HG03457 (cell line): ENCODE data around the gene NEUROG1.
"Not testable (repeated sequence)": the region's sequence is repeated elsewhere in the genome, so short reads cannot be mapped to it uniquely, and the experiment has no call there.

Experiments used
- ATAC-seq: cut with Tn5 transposase; IDR thresholded peaks from one replicate; pipeline ENCODE4 v1.9.1; 2021; ENCODE audit warnings: moderate number of reproducible peaks; ENCODE audit not compliant: unreplicated experiment

NEUROG1 gene

DNA sequence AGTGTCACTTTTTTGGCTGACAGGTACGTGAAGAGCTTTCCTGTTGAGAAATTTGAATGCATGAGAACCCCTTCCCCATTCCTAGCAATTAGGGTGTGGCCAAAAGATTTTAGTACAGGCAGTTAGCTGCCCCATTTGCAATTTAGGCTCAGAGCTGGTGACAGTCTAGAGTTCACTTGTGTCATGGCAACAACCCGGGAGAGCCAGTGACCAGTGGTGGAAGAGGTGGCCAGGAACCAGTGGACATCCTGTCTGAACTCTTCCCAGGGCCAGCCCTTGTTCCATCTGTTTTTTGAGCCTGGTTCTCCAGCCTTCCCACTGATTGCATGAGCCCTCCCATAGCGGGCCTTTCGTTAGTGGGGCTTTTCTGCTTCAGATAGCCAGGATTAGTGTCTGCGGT, 2.5 kb upstream of the NEUROG1 start:
- no peak for ATAC-seq

DNA sequence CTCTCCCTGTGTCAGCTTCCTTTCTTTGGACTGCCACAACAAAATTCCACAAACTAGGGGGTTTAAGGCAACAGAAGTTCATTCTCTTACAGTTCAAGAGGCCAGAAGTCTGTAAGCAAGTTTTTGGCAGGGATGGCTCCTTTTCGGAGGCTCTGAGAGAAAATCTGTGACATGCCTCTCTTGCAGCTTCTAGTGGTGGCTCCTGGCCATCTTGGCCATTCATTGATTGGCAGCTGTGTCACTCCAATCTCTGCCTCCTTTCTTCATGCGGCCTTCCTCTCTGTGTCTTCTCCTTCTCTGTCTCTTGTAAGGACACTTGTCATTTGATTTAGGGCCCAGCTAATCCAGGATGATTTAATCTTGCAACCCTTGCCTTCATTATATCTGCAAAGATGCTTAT, 2.0 kb upstream of the NEUROG1 start:
- no peak for ATAC-seq

DNA sequence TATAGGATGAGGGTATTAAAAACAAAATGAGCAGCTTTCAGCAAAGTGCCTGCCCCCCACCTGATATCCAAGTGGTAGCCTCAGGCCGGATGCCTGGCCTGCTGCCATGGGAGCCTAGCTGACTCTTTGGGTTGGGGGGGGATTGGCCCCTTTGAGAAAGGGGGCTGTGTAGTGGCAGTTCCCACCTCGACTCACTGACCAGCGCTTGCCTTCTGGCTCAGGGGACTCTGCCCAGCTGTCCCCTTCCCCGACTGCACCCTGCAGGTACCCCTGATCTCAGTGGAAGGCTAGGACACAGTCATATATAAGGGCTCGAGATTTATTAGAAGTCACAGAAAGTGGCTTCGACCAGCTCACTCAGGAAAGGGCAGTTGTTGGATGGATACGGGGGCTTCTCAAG, 1.5 kb upstream of the NEUROG1 start:
- ATAC-seq, result no peak

DNA sequence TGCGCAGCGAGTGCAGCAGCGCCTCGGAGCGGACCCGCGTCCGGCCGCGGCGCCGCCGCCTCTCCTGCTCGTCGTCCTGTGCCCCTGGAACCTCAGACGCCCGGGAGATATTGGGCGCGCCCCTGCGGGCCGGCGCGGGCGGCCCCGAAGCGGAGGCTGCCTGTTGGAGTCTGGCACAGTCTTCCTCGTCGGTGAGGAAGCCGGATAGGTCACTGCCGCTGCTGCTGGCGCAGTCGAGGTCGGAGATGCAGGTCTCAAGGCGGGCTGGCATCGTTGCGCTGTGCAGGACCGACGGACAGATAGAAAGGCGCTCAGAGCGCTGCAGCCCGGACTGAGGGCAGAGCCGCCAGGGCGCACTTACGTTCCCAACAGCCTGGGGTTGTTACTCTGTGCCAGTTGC, 344 bp downstream of the NEUROG1 start:
- no peak for ATAC-seq

DNA sequence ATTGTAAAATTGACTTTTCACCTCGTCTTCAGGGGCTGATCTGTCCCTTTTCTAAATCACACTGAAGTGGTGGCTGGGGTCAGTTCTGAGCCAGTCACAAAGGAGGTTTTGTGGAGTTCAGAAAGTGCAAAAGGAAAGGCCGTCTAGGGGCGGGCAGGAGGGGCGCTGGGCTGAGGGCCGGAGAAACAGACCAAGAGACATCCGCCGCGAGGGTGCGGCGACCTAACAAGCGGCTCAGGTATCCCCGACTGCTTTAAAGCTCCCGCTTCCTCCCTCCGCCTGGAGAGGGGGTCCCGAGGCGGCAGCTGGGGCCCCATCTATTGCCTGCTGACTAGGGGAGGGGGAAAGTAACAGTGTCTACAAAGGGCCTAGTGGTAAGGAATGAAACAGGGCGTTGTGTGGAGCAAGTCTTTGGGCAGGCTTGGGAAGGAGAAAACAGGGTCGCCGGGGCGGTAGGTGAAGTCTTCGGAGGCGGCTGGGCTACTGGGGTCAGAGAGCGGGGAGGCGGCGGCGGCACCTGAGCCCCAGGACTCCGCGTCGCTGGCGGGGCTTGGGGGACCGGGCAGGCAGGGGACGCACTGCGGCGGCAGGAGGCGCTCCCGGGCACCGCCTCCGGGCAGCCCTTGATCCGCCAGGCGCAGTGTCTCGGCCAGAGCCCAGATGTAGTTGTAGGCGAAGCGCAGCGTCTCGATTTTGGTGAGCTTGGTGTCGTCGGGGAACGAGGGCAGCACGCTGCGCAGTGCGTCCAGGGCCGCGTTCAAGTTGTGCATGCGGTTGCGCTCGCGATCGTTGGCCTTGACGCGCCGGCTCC, 950 bp downstream of the NEUROG1 start:
- ATAC-seq, result no peak

DNA sequence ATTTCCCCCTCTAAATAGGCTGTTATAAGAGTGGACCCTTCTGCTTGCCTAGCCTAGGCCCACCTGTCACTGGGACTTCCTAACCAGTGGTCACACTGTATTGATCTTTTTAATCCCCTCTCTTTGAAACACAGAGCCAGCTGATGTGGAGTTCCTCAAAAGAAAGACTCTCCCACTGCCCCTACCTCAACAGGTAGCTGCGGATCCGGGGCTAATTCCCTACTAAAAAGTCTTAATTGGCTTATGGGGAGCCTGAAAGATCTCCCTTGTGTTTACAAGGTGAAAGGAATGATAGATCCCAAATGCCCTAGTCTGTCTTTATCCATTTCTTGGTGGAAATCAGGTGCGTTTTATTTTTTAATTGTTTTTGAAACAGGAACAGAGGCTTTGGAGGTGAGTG, 2.0 kb downstream of the NEUROG1 start:
- ATAC-seq, result no peak

DNA sequence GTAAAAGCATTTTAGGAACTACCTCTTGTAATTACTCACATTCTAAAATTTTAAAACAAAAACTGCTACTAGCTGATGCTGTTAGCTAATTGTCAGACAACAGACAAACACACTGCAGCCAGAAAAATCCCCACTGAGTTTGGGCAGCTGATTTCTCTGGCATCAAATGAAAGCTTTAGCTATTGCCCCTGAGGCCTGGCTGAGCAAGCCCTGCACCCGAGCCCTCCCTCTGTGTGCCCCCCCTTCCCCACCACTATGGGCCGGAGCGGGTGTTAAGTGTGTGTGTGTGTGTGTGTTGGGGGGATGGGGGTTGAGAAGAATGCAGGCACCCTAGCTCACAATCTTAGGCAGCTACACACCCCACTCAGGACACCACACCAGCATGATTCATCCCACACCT, 2.4 kb downstream of the NEUROG1 start:
- ATAC-seq, result no peak

DNA sequence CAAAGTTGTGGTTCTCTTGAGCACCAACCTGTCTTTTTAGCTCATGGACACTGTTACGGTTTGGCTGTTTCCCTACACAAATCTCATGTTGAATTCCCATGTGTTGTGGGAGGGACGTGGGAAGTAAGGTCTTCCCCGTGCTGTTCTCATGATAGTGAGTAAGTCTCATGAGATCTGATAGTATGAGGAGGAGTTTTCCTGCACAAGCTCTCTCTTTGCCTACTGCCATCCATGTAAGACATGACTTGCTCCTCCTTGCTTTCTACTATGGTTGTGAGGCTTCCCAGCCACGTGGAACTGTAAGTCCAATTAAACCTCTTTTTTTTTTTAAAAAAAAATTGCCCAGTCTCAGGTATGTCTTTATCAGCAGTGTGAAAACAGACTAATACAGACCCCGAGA, 6.2 kb downstream of the NEUROG1 start:
- not testable (repeated sequence) for ATAC-seq

DNA sequence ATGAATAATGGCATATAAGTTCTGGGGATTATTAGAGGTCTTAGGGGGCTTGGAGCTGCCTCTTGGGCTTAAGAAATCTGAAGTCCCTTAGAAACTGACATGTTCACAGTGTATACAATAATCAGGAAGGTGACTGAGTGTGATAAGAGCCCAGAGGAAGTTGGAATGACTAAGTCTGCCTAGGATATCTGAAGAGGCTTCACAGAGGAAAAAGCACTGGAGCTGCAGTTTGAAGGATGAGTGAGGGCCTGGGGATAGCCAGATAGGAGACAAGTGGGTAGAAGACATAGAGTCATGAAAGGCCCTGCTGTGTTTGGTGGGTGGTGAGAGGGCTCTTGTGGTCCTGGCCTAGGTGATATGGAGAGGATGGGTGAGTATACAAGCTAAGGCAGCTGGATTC, 8.8 kb downstream of the NEUROG1 start:
- no peak for ATAC-seq

DNA sequence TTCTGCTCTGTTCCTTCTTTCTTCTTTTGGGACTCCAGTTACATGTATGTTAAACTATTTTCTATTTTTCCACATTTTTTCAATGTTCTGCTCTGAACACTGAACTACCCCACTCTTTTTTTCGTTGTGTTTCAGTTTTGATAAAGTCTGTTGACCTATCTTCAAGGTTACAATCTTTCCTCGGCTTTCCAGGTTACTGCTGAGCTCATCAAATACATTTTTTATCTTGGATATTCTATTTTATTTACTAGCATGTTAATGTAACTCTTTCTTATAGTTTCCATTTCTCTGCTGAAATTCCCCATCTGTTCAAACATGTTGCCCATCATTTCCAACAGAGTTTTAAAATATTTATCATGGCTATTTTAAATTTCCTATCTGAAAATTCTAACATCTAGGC, 13.8 kb downstream of the NEUROG1 start:
- no peak for ATAC-seq

DNA sequence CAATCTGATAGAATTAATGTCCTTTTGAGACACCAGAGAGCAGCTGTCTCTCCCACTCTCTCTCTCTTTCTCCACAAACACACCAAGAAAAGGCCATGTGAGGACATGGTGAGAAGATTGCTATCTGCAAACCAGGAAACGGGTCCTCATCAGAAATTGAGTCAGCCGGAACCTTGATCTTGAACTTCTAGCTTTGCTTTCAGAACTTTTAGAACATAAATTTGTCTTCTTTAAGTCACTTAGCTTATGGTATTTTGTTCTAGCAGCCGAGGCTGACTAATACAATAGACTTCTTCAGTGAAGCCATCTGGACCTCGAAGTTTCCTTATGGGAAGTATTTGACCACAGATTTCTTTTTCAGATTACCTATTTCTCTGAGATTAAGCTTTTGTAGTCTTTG, 18.1 kb downstream of the NEUROG1 start:
- no peak for ATAC-seq

DNA sequence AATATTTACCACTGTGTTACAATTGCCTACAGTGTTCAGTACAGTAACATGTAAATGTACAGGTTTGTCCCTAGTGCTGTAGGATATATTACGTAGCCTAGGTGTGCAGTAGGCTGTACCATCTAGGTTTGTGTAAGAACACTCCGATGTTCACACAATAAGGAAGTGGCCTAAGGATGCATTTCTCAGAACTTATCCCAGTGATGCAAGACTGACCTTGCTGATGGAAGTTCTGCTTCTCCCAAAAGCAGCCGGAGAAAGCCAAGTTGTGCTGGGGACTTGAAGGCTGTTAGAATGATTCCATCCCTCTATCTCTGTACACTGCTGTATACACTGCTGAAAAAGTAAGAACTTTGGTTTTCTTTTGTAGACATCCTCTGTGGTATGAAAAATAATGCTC, 21.6 kb downstream of the NEUROG1 start:
- ATAC-seq, result no peak

DNA sequence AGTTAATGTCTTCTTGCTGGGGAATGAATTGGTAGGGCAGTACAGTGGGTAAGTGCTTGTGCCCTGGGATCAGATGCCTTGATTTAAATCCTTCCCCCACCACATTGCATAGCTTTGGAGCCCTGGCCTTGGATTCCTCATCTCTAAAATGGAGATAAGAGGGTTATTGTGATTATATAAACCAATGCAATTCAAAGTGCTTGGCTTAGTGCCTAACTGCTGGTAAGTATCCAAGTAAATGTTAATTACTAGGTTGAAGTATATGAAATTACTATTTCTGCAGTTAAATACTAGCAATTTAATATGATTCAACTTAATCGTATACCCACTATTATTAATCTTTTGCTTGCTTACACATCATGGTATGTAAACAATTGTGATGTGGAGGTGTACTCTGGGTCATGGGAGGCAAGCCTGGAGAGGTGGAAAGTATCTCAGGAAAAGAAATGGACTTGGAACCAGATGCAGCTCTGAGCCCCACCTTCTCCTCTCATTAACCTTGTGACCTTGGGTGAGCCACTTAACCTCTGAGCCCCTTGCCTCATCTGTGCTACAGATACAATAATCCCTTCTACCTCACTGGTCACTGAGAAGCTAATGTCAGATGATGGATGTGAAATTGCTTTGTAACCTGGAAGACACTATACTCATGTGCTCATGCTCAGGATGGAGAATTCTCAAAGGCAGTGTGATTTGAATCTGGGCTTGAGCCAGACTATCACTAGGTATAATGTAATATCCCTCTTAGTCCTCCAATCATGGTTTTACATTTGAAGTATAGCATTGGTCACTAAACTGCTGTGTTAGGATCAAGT, 23.8 kb downstream of the NEUROG1 start:
- no peak for ATAC-seq

DNA sequence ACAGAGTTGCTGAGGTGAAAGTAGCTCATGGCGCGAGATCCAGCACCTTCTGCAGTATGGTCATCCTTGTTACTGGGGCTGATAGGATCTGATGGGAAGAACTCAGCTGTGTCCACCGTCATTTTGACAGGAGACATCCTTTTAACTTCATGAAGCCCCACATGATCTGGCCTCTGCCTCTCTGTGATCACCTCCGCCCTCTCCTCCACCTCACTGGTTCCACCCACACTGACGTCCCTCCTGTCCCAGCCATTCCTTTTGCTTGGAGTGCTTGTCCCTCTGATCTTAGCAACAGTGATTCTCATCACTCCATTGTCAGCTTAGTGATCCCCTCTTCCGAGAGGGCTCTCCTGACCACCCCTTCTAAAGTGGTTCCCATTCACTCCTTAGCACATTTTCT, 25.8 kb downstream of the NEUROG1 start:
- no peak for ATAC-seq

DNA sequence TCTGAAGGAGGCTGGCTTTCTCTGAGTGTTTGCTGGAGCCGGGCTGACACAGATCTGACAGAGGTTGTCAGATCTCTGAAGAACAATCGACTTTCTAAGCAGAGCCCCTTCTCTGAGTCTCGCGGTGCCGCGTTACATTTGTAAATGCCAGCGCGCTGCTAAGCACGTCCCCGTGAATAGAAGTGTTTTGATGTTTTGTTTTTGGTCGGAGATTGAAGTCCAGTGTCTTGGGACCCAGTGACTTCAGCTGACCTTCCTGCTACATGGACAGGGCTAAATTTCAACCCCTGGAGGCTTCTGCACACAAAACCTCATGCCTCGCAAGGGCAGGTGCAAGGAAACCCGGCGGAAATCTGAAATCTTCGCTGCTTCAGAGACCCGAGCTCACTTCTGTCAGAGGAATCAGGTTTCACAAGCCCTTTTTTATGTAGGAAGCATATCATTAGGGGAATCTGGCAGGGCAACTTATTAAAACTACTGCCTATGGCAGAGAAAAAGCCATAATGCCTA, 27.2 kb downstream of the NEUROG1 start:
- no peak for ATAC-seq

DNA sequence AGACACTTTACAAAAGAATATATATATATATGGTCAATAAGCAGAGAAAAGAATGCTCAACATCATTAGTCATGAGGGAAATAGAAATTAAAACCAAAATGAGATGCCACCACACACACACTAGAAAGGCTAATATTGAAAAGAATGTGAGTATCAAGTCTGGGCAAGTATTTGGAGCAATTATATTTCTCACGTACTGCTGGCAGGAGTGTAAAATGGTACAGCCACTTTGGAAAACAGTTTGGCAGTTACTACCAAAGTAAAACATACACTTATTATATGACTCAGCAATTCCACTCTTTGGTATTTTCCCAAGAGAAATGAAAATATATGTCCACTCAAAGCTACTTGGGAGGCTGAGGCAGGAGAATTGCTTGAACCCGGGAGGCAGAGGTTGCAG, 29.8 kb downstream of the NEUROG1 start:
- ATAC-seq, result no peak

DNA sequence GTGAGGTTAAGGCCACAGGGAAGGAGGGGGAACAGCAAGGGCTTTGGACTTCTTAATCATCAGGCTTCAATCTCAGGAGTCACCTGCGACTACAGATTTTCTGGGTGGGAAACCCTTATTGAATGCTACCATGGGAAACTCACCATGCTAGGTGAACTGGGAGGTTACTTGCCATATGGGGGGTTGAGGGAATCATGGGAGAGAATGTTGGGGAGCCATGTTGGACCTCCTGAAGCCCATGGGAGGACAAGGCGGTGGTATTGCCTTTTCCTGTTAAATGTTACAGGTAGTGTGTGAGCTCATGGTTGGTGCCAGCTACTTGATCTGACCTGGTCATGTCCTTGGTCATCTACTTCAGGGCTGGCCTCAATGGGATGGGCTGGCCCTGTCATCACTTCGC, 31.4 kb downstream of the NEUROG1 start:
- ATAC-seq, result no peak

DNA sequence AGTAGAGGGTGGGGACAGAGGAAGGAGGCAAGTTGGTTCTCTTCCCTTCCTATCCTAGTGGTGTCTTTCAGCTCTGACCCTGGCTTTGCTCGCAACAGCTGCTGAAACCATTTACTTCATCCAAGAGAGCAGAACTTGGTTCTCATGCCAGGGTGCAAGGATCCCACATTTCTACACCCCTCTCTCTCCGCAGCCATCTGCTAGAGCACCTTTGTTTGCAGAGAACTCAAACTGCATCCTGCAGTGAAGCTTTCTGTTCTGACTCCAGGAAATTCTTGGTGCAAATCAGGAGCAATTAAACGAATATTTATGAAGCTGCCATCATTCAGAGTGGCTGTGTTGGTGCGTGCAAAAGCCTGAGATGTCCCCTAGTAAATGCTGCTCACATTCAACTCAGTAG, 31.9 kb downstream of the NEUROG1 start:
- ATAC-seq, result no peak

DNA sequence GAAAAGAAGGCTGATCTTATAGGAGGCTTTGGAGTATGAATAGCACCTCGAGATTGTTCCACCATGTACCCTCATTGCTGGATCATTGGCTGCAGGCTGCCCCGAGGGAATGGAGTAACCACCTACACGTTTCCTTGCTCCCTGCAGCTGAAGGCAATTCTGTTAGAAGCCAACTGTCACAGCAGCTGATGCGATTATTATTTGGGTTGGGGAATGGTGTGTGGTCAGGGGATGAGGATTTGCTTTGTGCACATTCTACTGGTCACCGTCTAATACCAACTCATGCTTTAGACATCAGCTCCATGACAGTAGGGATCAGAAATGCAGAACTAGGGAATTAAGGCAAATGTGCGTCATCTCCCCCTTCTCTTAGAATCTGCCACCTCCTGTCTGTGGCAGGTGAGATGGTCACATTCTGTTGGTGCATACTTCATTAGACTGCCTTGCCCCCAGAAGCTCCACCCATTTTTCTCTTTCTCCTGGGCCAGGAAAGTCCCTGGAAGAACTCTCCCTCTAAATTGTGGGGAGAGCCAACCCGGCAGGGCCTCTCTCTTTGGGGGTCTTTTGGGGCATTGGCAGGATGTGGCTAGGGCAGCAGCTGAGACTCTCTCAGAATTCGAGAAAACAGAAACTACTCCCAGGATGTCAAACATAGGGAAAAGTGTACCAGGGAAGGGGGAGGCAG, 32.8 kb downstream of the NEUROG1 start:
- no peak for ATAC-seq

DNA sequence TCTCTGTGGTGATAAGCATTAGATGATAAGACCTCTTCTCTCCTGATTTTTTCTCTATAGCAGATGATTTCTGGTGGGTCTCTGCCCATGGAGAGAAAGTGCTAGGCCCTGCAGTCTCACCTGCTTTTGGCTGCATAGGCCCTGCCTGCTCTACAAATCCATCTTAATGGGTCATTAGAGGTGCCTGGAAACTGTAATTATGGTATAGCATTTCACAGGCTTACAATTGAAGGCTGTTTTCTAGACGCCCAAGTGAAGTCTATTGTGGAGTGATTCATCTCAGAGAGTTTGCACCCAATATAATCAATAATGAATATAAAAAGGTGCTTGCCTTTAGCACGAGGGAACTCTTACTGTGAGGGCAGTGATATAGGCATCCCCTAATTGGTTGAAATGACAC, 33.8 kb downstream of the NEUROG1 start:
- no peak for ATAC-seq

DNA sequence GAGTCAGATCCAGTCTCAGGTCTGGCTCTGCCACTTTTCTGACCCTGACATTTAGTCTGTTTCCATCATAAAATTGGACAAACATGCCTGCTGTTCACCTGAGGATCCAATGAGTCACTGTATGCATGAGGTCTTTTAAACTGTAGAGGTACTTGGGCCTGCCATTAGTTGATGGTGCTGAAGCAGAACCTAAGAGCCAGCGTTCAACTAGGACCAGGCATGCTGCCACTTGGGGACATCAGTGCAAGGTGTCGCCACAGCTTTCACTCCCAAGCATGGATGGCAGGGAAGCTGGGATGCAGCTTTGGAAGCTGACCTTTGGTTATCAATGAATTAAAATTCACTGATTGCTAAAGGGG, 37.1 kb downstream of the NEUROG1 start:
- no peak for ATAC-seq
